ENCODE measurements around the gene SLC6A18. TPM values are rescaled to one million over a fixed set of nuclear protein-coding genes. Genes with fewer than 3 reads are reported as not detected.

Gene SLC6A18
- total and polyA plus RNA-seq, 7 donors, result not detected

GRCh38 chr5:1240496-1241260, 15.5 kb downstream of the SLC6A18 start:
- DNase-seq, result no peak
- Histone ChIP-seq H3K27me3 (ENCODE audit: insufficient read depth in 3 of 3, low read length in 2 of 3) (peaks cover 0 to 23% (median 5%) of the 10 kb centered on the region in 3 donors), H3K4me3 (no peak overlapping the region), H3K9me3 (peaks cover 6% of the 10 kb centered on the region), H3K27ac (no peak overlapping the region), H3K36me3 (ENCODE audit: insufficient read depth in 1 of 2, low read depth in 1 of 2) (no peaks in the 10 kb centered on the region), H3K4me1 (no peaks in the 10 kb centered on the region)
- WGBS, 3 donors, result 79 to 81% (median 80%) methylated on average over 29 of the region's 29 CpGs
- no peak for ATAC-seq
- no peak for TF ChIP-seq CTCF (IDR thresholded peaks at IDR 0.05)
- intact Hi-C loops (cut with DNase I), result no loop called here

GRCh38 chr5:1241509-1242080, 16.4 kb downstream of the SLC6A18 start:
- no peaks in the 10 kb centered on the region for H3K4me1 ChIP-seq
- no peak overlapping the region for H3K4me3 ChIP-seq
- ATAC-seq, result no peak
- 74 to 79% (median 75%) methylated on average over 22 of the region's 22 CpGs for WGBS, 3 donors
- DNase-seq, result no peak
- no peaks in the 10 kb centered on the region for H3K9me3 ChIP-seq
- intact Hi-C loops (cut with DNase I), result no loop called here
- H3K27me3 ChIP-seq (ENCODE audit: insufficient read depth in 3 of 3, low read length in 2 of 3), result peaks cover 0 to 32% (median 6%) of the 10 kb centered on the region in 3 donors
- H3K36me3 ChIP-seq (ENCODE audit: insufficient read depth in 1 of 2, low read depth in 1 of 2), result no peaks in the 10 kb centered on the region
- no peak for TF ChIP-seq CTCF (IDR thresholded peaks at IDR 0.05)
- H3K27ac ChIP-seq, result no peak overlapping the region

- WGBS, 3 donors, result 63 to 72% (median 67%) methylated on average over 14 of the region's 14 CpGs
- no peak for ATAC-seq
- no peak for TF ChIP-seq CTCF (IDR thresholded peaks at IDR 0.05)
- no peak for DNase-seq
- H3K9me3 ChIP-seq, result no peaks in the 10 kb centered on the region
- intact Hi-C loops (cut with DNase I), result no loop called here
- H3K4me1 ChIP-seq, result no peaks in the 10 kb centered on the region
- no peak overlapping the region for H3K27ac ChIP-seq
- H3K4me3 ChIP-seq, result no peak overlapping the region
- peaks cover 0 to 44% (median 10%) of the 10 kb centered on the region in 3 donors for H3K27me3 ChIP-seq (ENCODE audit: insufficient read depth in 3 of 3, low read length in 2 of 3)
- no peaks in the 10 kb centered on the region for H3K36me3 ChIP-seq (ENCODE audit: insufficient read depth in 1 of 2, low read depth in 1 of 2)
Measured at GRCh38 chr5:1242733-1243486, 17.7 kb downstream of the SLC6A18 start.

- no peaks in the 10 kb centered on the region for H3K9me3 ChIP-seq
- H3K4me3 ChIP-seq, result no peak overlapping the region
- H3K27me3 ChIP-seq (ENCODE audit: insufficient read depth in 3 of 3, low read length in 2 of 3), result peaks cover 0 to 51% (median 10%) of the 10 kb centered on the region in 3 donors
- no peaks in the 10 kb centered on the region for H3K4me1 ChIP-seq
- TF ChIP-seq CTCF (IDR thresholded peaks at IDR 0.05), result no peak
- intact Hi-C loops (cut with DNase I), result no loop called here
- WGBS, 3 donors, result 48 to 60% (median 50%) methylated on average over 28 to 33 of the region's 33 CpGs
- ATAC-seq, result no peak
- H3K36me3 ChIP-seq (ENCODE audit: insufficient read depth in 1 of 2, low read depth in 1 of 2), result no peaks in the 10 kb centered on the region
- DNase-seq, result no peak
- H3K27ac ChIP-seq, result no peak overlapping the region
Measured at GRCh38 chr5:1243487-1244130, 18.4 kb downstream of the SLC6A18 start.
